GM23338 (cell line): ENCODE measurements around the gene RAPGEF4. TPM values are rescaled to one million over a fixed set of nuclear protein-coding genes. Genes with fewer than 3 reads are reported as not detected.

Experiments used
- ATAC-seq: fragments of 200-7000 bp; cut with Tn5 transposase; 3 replicates; pipeline ENCODE4 v1.9.1; 2020
- DNase-seq: peaks from one replicate; pipeline ENCODE4 v3.0.0-alpha.2; 2015; ENCODE audit warnings: low spot score
- H2AFZ ChIP-seq: fragments of 200-600 bp; sonication (generic); 2 replicates; pipeline ENCODE4 v1.8.0; 2016; ENCODE audit warnings: antibody characterized with exemption, mild to moderate bottlenecking, moderate library complexity
- H3F3A ChIP-seq: fragments of 200-600 bp; sonication (generic); replicated peaks from 2 replicates; pipeline ENCODE4 v1.8.0; 2017; ENCODE audit warnings: antibody characterized with exemption, mixed run types, low read depth
- H3K27ac ChIP-seq: fragments of 200-600 bp; sonication (generic); 2 replicates; pipeline ENCODE4 v1.6.1; 2016; ENCODE audit warnings: low read depth
- H3K27me3 ChIP-seq: fragments of 200-600 bp; sonication (generic); 2 replicates; pipeline ENCODE4 v1.8.0; 2016; ENCODE audit warnings: mild to moderate bottlenecking, mixed run types, moderate library complexity; ENCODE audit not compliant: insufficient read depth
- H3K36me3 ChIP-seq: fragments of 200-600 bp; sonication (generic); 2 replicates; pipeline ENCODE4 v1.8.0; 2016; ENCODE audit warnings: mild to moderate bottlenecking; ENCODE audit not compliant: insufficient read depth
- H3K4me1 ChIP-seq: fragments of 200-600 bp; sonication (generic); 2 replicates; pipeline ENCODE4 v1.8.0; 2016; ENCODE audit warnings: mild to moderate bottlenecking, moderate library complexity; ENCODE audit not compliant: insufficient read depth
- H3K4me2 ChIP-seq: fragments of 200-600 bp; sonication (generic); 2 replicates; pipeline ENCODE4 v1.7.1; 2017; ENCODE audit warnings: mixed run types
- H3K4me3 ChIP-seq: fragments of 200-600 bp; sonication (generic); 2 replicates; pipeline ENCODE4 v1.6.1; 2016; ENCODE audit warnings: mixed run types
- H3K79me2 ChIP-seq: fragments of 200-600 bp; sonication (generic); replicated peaks from 2 replicates; pipeline ENCODE4 v1.8.0; 2017; ENCODE audit warnings: mild to moderate bottlenecking; ENCODE audit not compliant: insufficient read depth
- H3K9me2 ChIP-seq: fragments of 200-600 bp; sonication (generic); 2 replicates; pipeline ENCODE4 v1.8.0; 2017; ENCODE audit not compliant: insufficient read depth
- H4K20me1 ChIP-seq: fragments of 200-600 bp; sonication (generic); replicated peaks from 2 replicates; pipeline ENCODE4 v1.8.0; 2017; ENCODE audit warnings: mild to moderate bottlenecking; ENCODE audit not compliant: insufficient read depth
- H3K27ac Mint-ChIP-seq: 2 replicates; pipeline ENCODE4 v1.8.0; 2020; ENCODE audit warnings: inconsistent platforms, mild to moderate bottlenecking, moderate library complexity, mixed read lengths
- H3K27me3 Mint-ChIP-seq: 3 replicates; pipeline ENCODE4 v1.8.0; 2022; ENCODE audit warnings: low read depth, mild to moderate bottlenecking, moderate library complexity, mixed read lengths, inconsistent platforms; ENCODE audit not compliant: insufficient read depth, poor library complexity
- H3K36me3 Mint-ChIP-seq: 3 replicates; pipeline ENCODE4 v1.8.0; 2021; ENCODE audit warnings: low read depth, mild to moderate bottlenecking, inconsistent platforms, moderate library complexity, mixed read lengths
- H3K4me1 Mint-ChIP-seq: 3 replicates; pipeline ENCODE4 v1.8.0; 2020; ENCODE audit warnings: mild to moderate bottlenecking, inconsistent platforms, mixed read lengths
- H3K4me3 Mint-ChIP-seq: 3 replicates; pipeline ENCODE4 v1.8.0; 2021; ENCODE audit warnings: moderate library complexity, mild to moderate bottlenecking, inconsistent platforms, mixed read lengths
- H3K9me3 Mint-ChIP-seq: 3 replicates; pipeline ENCODE4 v1.8.0; 2020; ENCODE audit warnings: moderate library complexity, mild to moderate bottlenecking, inconsistent platforms, mixed read lengths
- CREB1 ChIP-seq: fragments of 250-450 bp; sonication (Bioruptor Pico); IDR thresholded peaks from 2 replicates; pipeline ENCODE4 v1.5.0; 2020; ENCODE audit warnings: low read depth, mild to moderate bottlenecking, moderate library complexity
- CTCF ChIP-seq, 2 experiments: fragments of 200-600 bp in 1 of 2; sonication (generic) in 1 of 2; conservative IDR thresholded peaks; 2 replicates each; pipeline versions ENCODE4 v1.5.1 to v1.6.1; 2016 to 2017; ENCODE audit warnings: antibody characterized with exemption in 2 of 2, low read depth in 2 of 2, mild to moderate bottlenecking in 2 of 2, moderate library complexity in 1 of 2
- ETS1 ChIP-seq: IDR thresholded peaks from 2 replicates; pipeline ENCODE4 v1.6.1; 2016; ENCODE audit warnings: antibody characterized with exemption
- EZH2 ChIP-seq: fragments of 200-600 bp; sonication (generic); IDR thresholded peaks from one replicate; pipeline ENCODE4 v1.8.0; 2017; ENCODE audit warnings: antibody characterized with exemption, mild to moderate bottlenecking, low read depth; ENCODE audit not compliant: unreplicated experiment
- EZH2phosphoT487 ChIP-seq: fragments of 200-600 bp; sonication (generic); IDR thresholded peaks from one replicate; pipeline ENCODE4 v1.8.1; 2018; ENCODE audit warnings: antibody characterized with exemption; ENCODE audit not compliant: unreplicated experiment
- JUNB ChIP-seq: IDR thresholded peaks from one replicate; pipeline ENCODE4 v1.6.1; 2016; ENCODE audit warnings: antibody characterized with exemption; ENCODE audit not compliant: unreplicated experiment
- NANOG ChIP-seq: IDR thresholded peaks from 2 replicates; pipeline ENCODE4 v1.6.1; 2016; ENCODE audit warnings: antibody characterized with exemption, borderline replicate concordance
- POLR2AphosphoS5 ChIP-seq: IDR thresholded peaks from 2 replicates; pipeline ENCODE4 v1.6.1; 2016; ENCODE audit warnings: antibody characterized with exemption, low read depth
- REST ChIP-seq: IDR thresholded peaks from one replicate; pipeline ENCODE4 v1.6.1; 2018; ENCODE audit warnings: antibody characterized with exemption; ENCODE audit not compliant: unreplicated experiment
- STAT1 ChIP-seq: IDR thresholded peaks from one replicate; pipeline ENCODE4 v1.6.1; 2016; ENCODE audit warnings: antibody characterized with exemption; ENCODE audit not compliant: unreplicated experiment
- ZNF114 ChIP-seq: fragments of 250-450 bp; sonication (Bioruptor Pico); IDR thresholded peaks from 2 replicates; pipeline ENCODE4 v1.5.0; 2020; ENCODE audit warnings: mild to moderate bottlenecking, moderate library complexity
- ZNF331 ChIP-seq: fragments of 250-450 bp; sonication (Bioruptor Pico); IDR thresholded peaks from 2 replicates; pipeline ENCODE4 v1.5.0; 2020; ENCODE audit warnings: low read depth, mild to moderate bottlenecking, moderate library complexity
- polyA plus RNA-seq: library from polyadenylated mRNA; unstranded; fragments of >200 nt; fragmentation: Nextera tagmentation; extraction: Ambion mirVana; gene quantifications from 2 replicates; pipeline ENCODE4 v1.2.1, GENCODE V29; 2016
- total RNA-seq: library from RNA; depleted of rRNA; stranded (reverse); fragments of >200 nt; shearing (Covaris generic); gene quantifications from 2 replicates; pipeline ENCODE4 v1.2.3, GENCODE V29; 2014
- TF ChIP-seq, protein P1 (sequence below): fragments of 250-450 bp; sonication (Bioruptor Pico); IDR thresholded peaks from 2 replicates; pipeline ENCODE4 v1.5.0; 2020; ENCODE audit warnings: mild to moderate bottlenecking, moderate library complexity

The RAPGEF4 gene
- total and polyA plus RNA-seq, 2 experiments from 2014 or later, result 1.7 to 4.7 TPM

GRCh38 chr2:172775319-172775718 is 39.7 kb downstream of the RAPGEF4 start:
- H3K4me1 Mint-ChIP-seq, result no peaks in the 10 kb centered on the region
- no peaks in the 10 kb centered on the region for H3K36me3 Mint-ChIP-seq
- H3K4me3 Mint-ChIP-seq, result no peak overlapping the region
- no peak overlapping the region for H3K4me2 ChIP-seq
- no peak overlapping the region for H3K27ac Mint-ChIP-seq
- no peak for DNase-seq
- H3K9me2 ChIP-seq, result 0 out of 2 replicates have a peak, but pooled peaks cover 2% of the 10 kb centered on the region
- H3K27ac ChIP-seq, result no peak overlapping the region
- no peak overlapping the region for H2AFZ ChIP-seq
- TF ChIP-seq NANOG, result no peak
- no peak for TF ChIP-seq JUNB
- TF ChIP-seq POLR2AphosphoS5, result no peak
- TF ChIP-seq ZNF114 (CRISPR knock-in tag), result no peak
- no peak for TF ChIP-seq ZNF331 (CRISPR knock-in tag)
- TF ChIP-seq CTCF (conservative IDR thresholded peaks at IDR 0.05; ENCODE audit: low read depth in 2 of 2), result no peak
- TF ChIP-seq, protein P1, sequence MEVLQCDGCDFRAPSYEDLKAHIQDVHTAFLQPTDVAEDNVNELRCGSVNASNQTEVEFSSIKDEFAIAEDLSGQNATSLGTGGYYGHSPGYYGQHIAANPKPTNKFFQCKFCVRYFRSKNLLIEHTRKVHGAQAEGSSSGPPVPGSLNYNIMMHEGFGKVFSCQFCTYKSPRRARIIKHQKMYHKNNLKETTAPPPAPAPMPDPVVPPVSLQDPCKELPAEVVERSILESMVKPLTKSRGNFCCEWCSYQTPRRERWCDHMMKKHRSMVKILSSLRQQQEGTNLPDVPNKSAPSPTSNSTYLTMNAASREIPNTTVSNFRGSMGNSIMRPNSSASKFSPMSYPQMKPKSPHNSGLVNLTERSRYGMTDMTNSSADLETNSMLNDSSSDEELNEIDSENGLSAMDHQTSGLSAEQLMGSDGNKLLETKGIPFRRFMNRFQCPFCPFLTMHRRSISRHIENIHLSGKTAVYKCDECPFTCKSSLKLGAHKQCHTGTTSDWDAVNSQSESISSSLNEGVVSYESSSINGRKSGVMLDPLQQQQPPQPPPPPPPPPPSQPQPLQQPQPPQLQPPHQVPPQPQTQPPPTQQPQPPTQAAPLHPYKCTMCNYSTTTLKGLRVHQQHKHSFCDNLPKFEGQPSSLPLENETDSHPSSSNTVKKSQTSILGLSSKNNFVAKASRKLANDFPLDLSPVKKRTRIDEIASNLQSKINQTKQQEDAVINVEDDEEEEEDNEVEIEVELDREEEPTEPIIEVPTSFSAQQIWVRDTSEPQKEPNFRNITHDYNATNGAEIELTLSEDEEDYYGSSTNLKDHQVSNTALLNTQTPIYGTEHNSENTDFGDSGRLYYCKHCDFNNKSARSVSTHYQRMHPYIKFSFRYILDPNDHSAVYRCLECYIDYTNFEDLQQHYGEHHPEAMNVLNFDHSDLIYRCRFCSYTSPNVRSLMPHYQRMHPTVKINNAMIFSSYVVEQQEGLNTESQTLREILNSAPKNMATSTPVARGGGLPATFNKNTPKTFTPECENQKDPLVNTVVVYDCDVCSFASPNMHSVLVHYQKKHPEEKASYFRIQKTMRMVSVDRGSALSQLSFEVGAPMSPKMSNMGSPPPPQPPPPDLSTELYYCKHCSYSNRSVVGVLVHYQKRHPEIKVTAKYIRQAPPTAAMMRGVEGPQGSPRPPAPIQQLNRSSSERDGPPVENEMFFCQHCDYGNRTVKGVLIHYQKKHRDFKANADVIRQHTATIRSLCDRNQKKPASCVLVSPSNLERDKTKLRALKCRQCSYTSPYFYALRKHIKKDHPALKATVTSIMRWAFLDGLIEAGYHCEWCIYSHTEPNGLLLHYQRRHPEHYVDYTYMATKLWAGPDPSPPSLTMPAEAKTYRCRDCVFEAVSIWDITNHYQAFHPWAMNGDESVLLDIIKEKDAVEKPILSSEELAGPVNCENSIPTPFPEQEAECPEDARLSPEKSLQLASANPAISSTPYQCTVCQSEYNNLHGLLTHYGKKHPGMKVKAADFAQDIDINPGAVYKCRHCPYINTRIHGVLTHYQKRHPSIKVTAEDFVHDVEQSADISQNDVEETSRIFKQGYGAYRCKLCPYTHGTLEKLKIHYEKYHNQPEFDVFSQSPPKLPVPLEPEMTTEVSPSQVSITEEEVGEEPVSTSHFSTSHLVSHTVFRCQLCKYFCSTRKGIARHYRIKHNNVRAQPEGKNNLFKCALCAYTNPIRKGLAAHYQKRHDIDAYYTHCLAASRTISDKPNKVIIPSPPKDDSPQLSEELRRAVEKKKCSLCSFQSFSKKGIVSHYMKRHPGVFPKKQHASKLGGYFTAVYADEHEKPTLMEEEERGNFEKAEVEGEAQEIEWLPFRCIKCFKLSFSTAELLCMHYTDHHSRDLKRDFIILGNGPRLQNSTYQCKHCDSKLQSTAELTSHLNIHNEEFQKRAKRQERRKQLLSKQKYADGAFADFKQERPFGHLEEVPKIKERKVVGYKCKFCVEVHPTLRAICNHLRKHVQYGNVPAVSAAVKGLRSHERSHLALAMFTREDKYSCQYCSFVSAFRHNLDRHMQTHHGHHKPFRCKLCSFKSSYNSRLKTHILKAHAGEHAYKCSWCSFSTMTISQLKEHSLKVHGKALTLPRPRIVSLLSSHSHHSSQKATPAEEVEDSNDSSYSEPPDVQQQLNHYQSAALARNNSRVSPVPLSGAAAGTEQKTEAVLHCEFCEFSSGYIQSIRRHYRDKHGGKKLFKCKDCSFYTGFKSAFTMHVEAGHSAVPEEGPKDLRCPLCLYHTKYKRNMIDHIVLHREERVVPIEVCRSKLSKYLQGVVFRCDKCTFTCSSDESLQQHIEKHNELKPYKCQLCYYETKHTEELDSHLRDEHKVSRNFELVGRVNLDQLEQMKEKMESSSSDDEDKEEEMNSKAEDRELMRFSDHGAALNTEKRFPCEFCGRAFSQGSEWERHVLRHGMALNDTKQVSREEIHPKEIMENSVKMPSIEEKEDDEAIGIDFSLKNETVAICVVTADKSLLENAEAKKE (CRISPR knock-in tag), result no peak
- no peak for TF ChIP-seq CREB1 (CRISPR knock-in tag)
- TF ChIP-seq EZH2phosphoT487, result no peak
- no peak for TF ChIP-seq STAT1
- no peak for TF ChIP-seq REST
- no peak for TF ChIP-seq ETS1
- TF ChIP-seq EZH2, result no peak
- H3K36me3 ChIP-seq, result no peaks in the 10 kb centered on the region
- H3K79me2 ChIP-seq, result no peaks in the 10 kb centered on the region
- no peaks in the 10 kb centered on the region for H3K27me3 ChIP-seq
- H3F3A ChIP-seq, result no peaks in the 10 kb centered on the region
- no peaks in the 10 kb centered on the region for H3K9me3 Mint-ChIP-seq
- peaks cover 2% of the 10 kb centered on the region for H3K27me3 Mint-ChIP-seq
- 0 out of 2 replicates have a peak, but pooled peaks cover under 1% of the 10 kb centered on the region for H3K4me1 ChIP-seq
- H4K20me1 ChIP-seq, result no peaks in the 10 kb centered on the region
- no peak for ATAC-seq
- H3K4me3 ChIP-seq, result no peak overlapping the region
